NCI-H345 treated with DMSO at 0.1 percent for 48 hours (cell line): ENCODE measurements around the gene NSD2.

Experiments
- DNase-seq: peaks from one replicate; lab custom pipeline; 2025; ENCODE audit not compliant: unreplicated experiment; lab: John Stamatoyannopoulos, UW

Gene NSD2

GRCh38 chr4:1969928-1970723 is 98.9 kb downstream of the NSD2 start:
- DNase-seq = no peak

GRCh38 chr4:1970926-1971325 is 99.7 kb downstream of the NSD2 start:
- DNase-seq = no peak

- no peak for DNase-seq
Measured at GRCh38 chr4:1971456-1972200, 100.4 kb downstream of the NSD2 start.

- no peak for DNase-seq
Measured at GRCh38 chr4:1972414-1972813, 101.2 kb downstream of the NSD2 start.

- no peak for DNase-seq
Measured at GRCh38 chr4:1973218-1973617, 102.0 kb downstream of the NSD2 start.

- no peak for DNase-seq
Measured at GRCh38 chr4:1973661-1974060, 102.5 kb downstream of the NSD2 start.

- DNase-seq = no peak
Measured at GRCh38 chr4:1974840-1975239, 103.6 kb downstream of the NSD2 start.

GRCh38 chr4:1975391-1975801 is 104.2 kb downstream of the NSD2 start:
- no peak for DNase-seq

- DNase-seq = no peak
Measured at GRCh38 chr4:1975880-1976279, 104.7 kb downstream of the NSD2 start.

GRCh38 chr4:1976416-1977352 is 105.5 kb downstream of the NSD2 start:
- DNase-seq = no peak

GRCh38 chr4:1978226-1978625 is 107.0 kb downstream of the NSD2 start:
- no peak for DNase-seq

- no peak for DNase-seq
Measured at GRCh38 chr4:1978741-1979476, 107.7 kb downstream of the NSD2 start.

- DNase-seq = no peak
Measured at GRCh38 chr4:1979477-1980196, 108.4 kb downstream of the NSD2 start.

GRCh38 chr4:1980561-1981041 is 109.4 kb downstream of the NSD2 start:
- no peak for DNase-seq

- DNase-seq = no peak
Measured at GRCh38 chr4:1981251-1982058, 110.3 kb downstream of the NSD2 start.

- no peak for DNase-seq
Measured at GRCh38 chr4:1982124-1983052, 111.2 kb downstream of the NSD2 start.

- no peak for DNase-seq
Measured at GRCh38 chr4:1983053-1983845, 112.1 kb downstream of the NSD2 start.
